Measurements from ENCODE around the gene SUPT4H1. TPM values are rescaled to one million over a fixed set of nuclear protein-coding genes. Genes with fewer than 3 reads are reported as not detected.

The SUPT4H1 gene
- total and polyA plus RNA-seq, 2 experiments from 2014 or later: 82.2 to 83.7 TPM

DNA sequence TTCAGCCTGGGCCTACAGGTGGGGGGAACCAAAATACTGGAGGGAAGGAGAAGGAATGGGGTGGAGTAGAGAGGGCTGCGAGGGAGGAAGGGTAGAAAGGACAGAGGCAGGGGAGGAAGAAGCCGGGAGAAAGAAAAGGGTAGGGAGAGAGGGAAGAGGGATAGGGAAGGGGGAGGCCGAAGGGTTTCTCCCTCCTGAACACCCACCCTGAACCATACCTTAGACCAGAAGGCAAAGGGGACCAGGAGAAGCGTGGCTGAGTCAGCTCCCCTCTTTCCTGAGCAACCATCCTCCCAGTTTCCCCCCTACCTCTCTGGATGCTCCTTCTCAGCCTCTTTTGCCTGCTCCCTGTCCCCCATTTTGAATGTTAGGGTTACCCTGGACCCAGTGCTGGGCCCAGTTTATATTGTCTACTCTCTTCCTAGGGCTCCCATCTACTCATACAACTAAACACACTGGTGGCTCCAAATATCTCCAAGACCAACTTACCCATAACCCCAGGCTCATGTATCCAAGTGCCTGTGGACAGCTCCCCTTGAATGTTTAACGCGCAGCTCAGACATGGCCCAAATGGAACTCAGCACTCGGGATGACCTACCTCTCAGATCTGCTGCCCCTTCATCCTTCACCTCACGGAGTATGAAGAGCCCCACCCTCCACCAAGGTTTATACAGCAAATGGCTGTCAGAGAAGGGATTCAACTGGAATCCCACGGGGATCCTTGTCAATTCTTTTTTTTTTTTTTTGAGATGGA lies 31.3 kb downstream of the SUPT4H1 start (continued):
- TF ChIP-seq, protein P1, sequence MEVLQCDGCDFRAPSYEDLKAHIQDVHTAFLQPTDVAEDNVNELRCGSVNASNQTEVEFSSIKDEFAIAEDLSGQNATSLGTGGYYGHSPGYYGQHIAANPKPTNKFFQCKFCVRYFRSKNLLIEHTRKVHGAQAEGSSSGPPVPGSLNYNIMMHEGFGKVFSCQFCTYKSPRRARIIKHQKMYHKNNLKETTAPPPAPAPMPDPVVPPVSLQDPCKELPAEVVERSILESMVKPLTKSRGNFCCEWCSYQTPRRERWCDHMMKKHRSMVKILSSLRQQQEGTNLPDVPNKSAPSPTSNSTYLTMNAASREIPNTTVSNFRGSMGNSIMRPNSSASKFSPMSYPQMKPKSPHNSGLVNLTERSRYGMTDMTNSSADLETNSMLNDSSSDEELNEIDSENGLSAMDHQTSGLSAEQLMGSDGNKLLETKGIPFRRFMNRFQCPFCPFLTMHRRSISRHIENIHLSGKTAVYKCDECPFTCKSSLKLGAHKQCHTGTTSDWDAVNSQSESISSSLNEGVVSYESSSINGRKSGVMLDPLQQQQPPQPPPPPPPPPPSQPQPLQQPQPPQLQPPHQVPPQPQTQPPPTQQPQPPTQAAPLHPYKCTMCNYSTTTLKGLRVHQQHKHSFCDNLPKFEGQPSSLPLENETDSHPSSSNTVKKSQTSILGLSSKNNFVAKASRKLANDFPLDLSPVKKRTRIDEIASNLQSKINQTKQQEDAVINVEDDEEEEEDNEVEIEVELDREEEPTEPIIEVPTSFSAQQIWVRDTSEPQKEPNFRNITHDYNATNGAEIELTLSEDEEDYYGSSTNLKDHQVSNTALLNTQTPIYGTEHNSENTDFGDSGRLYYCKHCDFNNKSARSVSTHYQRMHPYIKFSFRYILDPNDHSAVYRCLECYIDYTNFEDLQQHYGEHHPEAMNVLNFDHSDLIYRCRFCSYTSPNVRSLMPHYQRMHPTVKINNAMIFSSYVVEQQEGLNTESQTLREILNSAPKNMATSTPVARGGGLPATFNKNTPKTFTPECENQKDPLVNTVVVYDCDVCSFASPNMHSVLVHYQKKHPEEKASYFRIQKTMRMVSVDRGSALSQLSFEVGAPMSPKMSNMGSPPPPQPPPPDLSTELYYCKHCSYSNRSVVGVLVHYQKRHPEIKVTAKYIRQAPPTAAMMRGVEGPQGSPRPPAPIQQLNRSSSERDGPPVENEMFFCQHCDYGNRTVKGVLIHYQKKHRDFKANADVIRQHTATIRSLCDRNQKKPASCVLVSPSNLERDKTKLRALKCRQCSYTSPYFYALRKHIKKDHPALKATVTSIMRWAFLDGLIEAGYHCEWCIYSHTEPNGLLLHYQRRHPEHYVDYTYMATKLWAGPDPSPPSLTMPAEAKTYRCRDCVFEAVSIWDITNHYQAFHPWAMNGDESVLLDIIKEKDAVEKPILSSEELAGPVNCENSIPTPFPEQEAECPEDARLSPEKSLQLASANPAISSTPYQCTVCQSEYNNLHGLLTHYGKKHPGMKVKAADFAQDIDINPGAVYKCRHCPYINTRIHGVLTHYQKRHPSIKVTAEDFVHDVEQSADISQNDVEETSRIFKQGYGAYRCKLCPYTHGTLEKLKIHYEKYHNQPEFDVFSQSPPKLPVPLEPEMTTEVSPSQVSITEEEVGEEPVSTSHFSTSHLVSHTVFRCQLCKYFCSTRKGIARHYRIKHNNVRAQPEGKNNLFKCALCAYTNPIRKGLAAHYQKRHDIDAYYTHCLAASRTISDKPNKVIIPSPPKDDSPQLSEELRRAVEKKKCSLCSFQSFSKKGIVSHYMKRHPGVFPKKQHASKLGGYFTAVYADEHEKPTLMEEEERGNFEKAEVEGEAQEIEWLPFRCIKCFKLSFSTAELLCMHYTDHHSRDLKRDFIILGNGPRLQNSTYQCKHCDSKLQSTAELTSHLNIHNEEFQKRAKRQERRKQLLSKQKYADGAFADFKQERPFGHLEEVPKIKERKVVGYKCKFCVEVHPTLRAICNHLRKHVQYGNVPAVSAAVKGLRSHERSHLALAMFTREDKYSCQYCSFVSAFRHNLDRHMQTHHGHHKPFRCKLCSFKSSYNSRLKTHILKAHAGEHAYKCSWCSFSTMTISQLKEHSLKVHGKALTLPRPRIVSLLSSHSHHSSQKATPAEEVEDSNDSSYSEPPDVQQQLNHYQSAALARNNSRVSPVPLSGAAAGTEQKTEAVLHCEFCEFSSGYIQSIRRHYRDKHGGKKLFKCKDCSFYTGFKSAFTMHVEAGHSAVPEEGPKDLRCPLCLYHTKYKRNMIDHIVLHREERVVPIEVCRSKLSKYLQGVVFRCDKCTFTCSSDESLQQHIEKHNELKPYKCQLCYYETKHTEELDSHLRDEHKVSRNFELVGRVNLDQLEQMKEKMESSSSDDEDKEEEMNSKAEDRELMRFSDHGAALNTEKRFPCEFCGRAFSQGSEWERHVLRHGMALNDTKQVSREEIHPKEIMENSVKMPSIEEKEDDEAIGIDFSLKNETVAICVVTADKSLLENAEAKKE (CRISPR knock-in tag; IDR thresholded peaks at IDR 0.05): no peak
- TF ChIP-seq STAT1 (IDR thresholded peaks at IDR 0.05; ENCODE audit: unreplicated experiment) (no peak), POLR2AphosphoS5 (IDR thresholded peaks at IDR 0.05; ENCODE audit: low read depth) (no peak), NANOG (IDR thresholded peaks at IDR 0.05; ENCODE audit: borderline replicate concordance) (no peak), EZH2phosphoT487 (IDR thresholded peaks at IDR 0.05; ENCODE audit: unreplicated experiment) (no peak)
- TF ChIP-seq, protein P2, sequence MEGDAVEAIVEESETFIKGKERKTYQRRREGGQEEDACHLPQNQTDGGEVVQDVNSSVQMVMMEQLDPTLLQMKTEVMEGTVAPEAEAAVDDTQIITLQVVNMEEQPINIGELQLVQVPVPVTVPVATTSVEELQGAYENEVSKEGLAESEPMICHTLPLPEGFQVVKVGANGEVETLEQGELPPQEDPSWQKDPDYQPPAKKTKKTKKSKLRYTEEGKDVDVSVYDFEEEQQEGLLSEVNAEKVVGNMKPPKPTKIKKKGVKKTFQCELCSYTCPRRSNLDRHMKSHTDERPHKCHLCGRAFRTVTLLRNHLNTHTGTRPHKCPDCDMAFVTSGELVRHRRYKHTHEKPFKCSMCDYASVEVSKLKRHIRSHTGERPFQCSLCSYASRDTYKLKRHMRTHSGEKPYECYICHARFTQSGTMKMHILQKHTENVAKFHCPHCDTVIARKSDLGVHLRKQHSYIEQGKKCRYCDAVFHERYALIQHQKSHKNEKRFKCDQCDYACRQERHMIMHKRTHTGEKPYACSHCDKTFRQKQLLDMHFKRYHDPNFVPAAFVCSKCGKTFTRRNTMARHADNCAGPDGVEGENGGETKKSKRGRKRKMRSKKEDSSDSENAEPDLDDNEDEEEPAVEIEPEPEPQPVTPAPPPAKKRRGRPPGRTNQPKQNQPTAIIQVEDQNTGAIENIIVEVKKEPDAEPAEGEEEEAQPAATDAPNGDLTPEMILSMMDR (conservative IDR thresholded peaks at IDR 0.05; ENCODE audit: low read depth in 2 of 2): no peak
- TF ChIP-seq, protein P3, sequence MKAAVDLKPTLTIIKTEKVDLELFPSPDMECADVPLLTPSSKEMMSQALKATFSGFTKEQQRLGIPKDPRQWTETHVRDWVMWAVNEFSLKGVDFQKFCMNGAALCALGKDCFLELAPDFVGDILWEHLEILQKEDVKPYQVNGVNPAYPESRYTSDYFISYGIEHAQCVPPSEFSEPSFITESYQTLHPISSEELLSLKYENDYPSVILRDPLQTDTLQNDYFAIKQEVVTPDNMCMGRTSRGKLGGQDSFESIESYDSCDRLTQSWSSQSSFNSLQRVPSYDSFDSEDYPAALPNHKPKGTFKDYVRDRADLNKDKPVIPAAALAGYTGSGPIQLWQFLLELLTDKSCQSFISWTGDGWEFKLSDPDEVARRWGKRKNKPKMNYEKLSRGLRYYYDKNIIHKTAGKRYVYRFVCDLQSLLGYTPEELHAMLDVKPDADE (IDR thresholded peaks at IDR 0.05): no peak
